ENCODE results near the gene SDK2. TPM values are rescaled to one million over a fixed set of nuclear protein-coding genes. Genes with fewer than 3 reads are reported as not detected.

The SDK2 gene
- total RNA-seq, 1 experiment from 2014 or later, result not detected

GRCh38 chr17:73285916-73286862, 358.1 kb downstream of the SDK2 start:
- DNase-seq (ENCODE audit: low read depth), result no peak

GRCh38 chr17:73285603-73285908, 358.7 kb downstream of the SDK2 start:
- no peak for DNase-seq (ENCODE audit: low read depth)

- no peak for DNase-seq (ENCODE audit: low read depth)
Observed at GRCh38 chr17:73284906-73285602, 359.2 kb downstream of the SDK2 start.

Data from LHCN-M2 (cell line).